Fibroblast of skin of back (primary cell): Measurements from ENCODE around the gene RET.

Experiments
- DNase-seq: peaks from one replicate; pipeline ENCODE4 v3.0.0-alpha.2; 2013

RET gene

DNA sequence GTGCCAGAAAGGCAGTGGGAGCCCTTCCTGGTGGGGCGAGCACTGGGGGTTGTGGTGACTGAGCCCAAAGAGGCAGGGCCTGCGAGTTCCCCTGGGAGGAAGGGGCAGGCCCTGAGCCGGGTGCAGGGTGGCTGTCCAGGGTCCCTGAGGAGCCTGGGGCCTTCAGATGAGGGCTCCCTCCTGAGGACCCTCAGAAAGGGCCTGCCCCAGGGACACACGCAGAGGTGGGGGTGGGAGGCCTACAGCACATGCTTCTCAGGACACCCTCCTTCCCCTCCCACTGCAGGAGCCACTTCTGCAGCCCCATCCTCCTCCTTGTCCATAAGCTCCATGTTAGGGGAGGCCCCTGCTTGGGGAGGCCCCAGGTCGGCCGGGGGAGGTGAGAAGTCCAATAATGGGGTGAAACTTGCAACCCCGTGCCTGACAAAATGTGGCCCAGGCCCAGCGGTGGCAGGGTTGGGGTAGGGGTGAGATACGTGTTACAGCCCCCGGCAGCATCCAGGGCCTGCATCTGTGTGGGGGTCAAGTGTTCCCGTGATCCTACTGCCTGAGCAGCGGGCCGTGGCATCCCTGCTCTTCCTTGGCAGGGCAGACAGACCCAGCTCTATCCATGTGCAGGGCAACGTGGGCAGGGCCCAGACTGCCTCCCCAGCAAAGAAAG, 31.8 kb upstream of the RET start:
- no peak for DNase-seq

DNA sequence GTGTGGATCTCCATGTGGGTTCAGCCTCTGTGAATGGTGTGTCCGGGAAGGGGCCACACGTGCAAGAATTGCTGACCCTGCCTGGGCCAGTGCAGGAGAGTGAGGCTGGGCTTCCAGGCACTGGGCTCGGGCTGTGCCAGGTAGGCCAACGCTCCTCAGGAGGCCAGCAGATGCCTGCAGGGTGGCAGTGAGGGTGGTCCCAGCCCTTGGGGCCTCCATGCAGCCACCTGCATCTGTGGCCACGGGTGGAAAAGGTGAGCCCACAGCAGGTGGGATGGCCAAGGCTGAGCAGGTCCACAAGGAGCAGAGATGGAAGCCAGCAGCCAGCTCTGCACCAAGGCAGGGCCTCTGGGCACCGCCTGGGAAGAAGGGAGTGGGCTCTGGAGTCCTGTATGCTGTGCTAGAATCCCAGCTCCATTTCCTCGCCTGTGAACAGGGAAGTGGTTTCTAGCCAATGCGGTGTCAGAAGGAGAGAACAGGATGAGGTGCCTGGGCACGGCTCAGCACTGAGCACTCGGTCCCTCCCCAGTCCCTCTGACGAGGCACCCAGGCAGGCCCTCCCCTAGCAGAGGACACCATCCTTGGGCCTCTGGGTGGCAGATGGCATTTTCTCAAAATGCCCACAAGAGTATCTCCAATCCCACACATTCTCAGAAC, 31.1 kb upstream of the RET start:
- no peak for DNase-seq

DNA sequence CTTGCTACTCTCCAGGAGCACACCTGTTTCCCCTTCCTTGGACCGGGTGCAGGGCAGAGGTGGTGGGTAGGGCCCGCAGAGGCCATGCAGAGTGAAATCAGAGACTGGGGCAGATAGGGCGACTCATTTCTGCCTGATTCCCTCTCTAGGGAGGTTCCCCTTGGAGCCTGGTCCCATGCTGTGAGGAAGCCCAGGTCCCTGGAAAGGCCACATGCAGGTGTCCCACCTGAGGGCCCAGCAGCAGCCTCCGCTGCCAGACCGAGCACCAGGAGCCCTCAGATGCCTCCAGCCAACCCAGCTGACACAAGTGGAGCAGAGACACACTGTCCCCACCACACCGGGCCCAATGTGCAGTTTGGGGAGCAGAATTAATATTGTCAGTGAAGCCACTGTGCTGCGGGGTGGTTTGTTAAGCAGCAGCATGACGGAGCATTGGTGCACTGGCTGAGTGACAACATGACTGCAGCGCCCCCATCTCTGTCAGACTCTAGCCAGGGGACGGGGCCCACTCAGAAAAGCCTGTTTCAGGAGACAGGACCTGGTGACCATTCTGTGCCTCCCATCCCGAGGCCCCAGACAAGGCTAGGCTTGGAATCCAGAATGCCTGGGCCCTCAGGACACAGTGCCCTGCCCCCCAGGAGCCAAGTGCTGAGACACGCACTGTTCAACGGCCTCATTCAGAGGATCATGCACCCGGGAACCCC, 30.4 kb upstream of the RET start:
- no peak for DNase-seq

DNA sequence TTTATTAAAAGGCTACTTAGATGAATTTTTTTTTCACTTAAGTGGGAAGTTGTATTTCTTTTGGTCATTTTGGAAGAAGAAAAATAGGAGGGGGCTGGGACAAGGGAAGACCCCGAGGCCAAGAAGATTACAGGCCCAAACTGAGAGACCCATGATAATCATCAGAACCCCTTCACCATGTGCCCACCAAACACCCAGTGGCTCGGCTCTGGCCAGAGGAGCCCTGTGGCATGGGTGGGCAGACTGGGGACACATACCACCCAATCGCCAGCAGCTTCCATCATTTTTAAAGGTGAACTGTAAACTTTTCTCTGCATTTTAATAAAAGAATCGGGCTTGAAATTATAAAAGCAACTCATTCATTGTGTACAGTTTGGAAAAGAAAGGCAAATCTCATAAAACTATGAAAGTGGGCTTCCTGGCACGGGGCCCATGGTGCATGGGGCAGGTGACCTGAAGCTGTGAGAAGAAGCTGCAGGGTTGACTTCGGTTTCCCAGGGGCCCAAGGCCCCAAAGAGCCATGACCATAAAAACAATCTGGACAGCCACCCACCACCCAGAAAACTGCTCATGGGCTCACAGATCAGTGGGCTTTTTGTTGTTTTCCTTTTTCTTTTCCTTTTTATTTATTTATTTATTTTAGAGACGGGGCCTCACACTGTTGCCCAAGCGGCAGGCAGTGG, 29.4 kb upstream of the RET start:
- no peak for DNase-seq

DNA sequence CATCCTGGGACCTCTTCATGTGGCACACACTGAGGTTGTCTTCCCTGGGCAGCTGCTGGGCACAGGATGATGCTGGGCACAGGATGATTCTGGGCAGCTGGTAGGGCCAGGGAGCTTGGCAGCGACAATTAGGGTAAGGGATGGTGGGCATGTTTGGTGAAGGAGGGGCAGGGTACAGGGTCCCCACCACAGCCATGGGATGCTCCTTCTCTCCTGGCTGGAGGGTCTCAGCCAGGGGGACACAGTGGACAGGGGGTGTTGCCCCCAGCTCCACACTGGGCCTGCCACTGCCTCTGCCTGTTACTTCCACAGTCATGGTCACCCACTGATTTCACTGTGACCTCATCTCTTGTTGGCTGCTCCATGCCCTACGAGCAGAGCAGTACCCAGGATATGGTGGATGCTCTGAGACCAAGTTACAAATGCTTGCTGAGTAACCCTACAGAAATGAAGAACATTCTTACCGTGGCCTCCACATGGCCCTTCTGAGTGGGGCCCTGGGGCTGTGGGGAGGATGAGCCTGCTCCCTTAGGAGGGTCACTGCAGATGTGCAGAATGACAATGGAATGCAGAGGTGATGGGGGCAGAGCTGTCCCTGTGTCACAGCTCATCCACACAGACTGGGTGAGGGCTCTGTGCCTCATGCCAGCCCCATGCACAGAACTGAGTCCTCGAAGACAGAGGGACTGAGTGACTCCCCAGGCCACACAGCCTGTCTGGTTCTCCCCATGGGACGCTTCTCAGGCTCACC, 28.4 kb upstream of the RET start:
- peak; percentile 57 for DNase-seq

DNA sequence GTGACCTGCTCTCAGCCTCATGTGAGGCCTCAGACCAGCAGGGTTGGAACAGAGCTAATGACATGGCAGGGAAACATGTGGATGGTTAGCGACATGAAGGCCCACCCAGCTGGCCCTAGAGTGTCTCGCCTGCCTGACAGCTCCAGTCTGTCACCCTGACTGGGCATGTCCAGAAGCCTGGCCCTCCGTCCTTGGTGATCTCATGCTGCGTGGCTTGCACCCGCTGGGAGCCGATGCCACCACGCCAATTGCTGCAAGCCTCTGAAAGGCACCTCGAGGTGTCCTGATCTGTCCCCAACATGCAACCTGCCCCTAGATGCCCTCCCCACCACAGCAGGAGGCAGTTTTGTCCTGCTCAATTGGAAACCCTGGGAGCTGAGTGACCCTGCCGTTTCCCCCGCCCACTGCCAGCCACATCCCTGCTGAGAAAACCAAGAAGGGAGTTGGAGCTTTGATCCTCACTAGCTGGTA, 27.8 kb upstream of the RET start:
- no peak for DNase-seq

DNA sequence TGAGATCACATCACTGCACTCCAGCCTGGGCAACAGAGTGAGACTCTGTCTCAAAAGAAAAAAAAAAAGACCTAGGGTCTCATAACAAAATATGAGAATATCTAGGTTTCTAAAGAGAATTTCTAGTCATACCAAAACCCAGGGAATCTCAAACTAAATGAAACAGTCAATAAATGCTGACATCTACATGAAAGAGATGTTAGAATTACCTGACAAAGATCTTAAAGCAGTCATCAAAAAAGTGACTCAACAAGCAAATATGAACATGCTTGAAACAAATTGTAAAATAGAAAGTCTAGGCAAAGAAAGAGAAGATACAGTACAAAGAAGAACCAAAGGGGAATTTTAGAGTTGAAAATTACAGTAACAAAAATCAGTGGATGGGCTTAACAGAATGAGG, 26.9 kb upstream of the RET start:
- no peak for DNase-seq

DNA sequence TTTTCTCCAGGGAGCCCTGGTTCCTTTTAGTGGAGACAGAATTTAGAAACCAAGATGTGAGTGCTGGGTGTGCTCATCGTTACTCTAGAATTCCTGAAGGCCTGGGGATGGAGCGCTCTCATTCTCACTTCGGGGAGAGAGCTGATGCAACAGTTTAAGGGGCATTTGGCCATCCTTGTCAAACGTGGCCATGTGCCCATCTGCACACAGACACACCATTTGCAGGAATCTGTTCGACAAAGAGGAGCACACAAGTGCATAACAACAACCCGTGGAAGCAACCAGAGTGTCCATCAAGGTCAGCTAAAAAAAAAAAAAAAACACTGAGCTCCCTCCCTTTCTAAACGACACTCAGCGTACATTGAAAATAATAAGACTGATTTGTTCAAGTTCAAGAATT, 23.0 kb upstream of the RET start:
- no peak for DNase-seq

DNA sequence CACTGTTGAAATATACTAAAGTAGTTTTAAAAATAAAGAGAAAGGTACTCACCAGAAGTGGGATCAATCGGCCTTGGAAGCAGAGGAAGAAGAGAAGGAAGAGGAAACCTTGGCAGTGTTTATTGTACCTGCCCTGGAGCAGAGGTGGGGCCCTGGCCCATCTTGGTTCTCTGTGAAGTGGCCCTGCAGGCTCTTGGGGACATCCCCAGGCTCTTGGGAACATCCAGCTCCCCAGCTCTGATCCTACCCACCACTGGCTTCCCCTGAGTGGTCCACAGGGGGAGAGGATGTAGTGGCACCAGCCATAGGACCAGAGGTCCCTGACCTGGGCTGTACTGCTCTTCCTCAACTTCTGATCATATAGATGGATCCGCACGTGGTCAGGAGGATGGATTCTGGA, 22.3 kb upstream of the RET start:
- DNase-seq, result no peak

DNA sequence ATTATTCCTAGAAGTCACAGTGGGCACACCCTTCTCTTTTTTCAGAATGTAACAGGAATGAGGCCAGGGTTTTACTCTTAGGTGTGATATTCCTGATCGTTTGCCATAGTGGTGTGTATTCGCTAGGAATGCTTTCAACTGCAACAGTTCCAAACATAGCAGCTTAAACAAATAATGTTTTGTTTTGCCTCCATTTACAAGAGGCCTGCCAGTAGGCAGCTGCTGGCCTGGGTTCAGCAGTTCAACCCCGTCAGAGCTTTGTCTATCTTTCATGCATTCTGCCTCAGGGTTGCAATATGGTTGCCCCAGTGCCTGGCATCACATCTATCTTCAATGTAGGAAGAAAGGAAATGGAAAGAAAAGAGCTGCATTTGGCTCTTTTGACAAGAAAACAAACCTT, 21.7 kb upstream of the RET start:
- no peak for DNase-seq

DNA sequence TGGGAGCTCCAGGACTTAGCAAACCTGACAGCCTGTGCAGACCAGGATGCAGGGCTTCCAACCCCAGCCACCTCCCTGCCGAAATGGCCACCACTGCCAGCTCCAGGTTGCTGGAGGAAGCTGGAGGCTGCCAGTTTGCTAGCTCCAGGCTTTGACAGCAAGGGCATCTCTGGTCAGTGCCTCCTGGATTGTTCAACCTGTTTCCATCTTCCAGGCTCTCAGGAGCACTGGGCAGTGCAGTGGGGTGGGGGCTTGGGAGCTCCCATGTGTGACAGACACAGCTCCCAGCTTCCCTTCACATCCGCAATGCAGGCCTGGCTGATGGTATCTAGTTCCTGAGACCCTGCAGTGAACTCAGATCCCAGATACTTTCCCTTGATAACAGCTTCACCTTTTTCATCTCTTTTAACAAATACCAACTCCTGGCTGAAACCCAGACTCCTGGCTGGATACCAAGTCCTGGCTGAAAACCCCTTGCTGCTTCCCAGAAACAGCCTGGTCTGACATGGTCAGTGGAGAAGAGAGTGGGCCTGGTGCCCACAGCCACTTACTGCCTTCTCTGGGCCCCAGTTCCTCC, 20.8 kb upstream of the RET start:
- no peak for DNase-seq

DNA sequence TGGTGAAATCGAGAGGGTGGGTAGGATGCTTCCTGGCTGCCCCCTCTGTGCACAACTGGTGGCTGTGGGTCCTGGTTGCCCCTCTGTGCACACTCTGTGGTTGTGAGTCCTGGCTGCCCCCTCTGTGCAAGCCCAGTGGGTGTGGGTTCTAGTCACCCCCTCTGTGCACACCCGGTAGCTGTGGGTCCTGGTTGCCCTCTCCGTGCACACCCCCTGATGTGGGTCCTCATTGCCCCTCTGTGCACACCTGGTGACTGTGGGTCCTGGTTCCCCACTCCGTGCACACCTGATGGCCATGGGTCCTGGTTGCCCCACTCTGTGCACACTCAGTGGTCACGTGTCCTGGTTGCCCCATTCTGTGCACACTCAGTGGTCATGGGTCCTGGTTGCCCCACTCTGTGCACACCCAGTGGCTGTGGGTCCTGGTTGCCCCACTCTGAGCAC, 20.3 kb upstream of the RET start:
- no peak for DNase-seq

DNA sequence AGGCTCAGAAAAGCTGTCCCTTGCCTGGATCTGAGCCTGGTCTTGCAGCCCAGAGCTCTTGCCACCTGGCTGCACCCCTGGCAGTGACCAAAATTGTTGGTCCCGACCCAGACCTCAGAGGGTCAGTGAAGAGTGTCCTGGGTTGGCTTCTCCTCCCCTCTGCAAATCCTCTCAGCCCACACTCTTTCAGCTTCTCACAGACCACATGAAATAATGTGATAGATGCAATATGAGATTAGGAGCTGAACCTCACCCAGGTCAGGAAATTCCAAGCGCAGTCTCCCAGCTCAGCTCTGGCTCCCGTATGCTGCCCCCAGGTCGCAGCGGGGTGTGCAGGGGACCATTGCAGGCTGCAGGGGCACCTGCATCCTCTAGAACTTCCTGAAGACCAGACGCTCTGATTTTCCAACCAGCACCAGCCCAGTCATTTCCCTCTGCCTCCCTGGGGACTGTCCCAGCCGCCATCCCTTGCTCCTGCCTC, 19.6 kb upstream of the RET start:
- no peak for DNase-seq

DNA sequence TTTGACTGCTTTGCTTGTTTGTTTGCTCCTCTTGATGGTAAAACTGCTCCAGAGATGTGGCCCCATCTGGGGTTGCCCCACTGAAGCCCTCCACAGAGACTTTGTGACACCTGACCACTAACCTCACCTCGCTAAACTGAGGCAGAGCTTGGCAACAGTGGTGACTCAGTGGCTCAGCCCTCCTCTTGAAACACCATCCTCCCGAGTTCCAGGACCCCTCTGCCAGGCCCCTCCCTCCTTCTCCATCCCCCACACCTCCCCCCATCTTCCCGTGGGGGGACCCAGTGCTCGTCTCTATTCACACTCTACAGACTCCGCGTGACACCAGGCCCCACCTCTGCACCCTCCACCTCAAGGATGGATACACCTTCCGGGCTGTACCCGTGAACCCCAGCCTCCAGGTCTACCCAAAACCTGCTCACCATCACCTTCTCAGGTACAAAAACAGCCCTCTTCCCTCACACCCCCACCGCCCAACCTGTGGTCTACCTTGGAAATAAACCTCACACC, 19.0 kb upstream of the RET start:
- no peak for DNase-seq

DNA sequence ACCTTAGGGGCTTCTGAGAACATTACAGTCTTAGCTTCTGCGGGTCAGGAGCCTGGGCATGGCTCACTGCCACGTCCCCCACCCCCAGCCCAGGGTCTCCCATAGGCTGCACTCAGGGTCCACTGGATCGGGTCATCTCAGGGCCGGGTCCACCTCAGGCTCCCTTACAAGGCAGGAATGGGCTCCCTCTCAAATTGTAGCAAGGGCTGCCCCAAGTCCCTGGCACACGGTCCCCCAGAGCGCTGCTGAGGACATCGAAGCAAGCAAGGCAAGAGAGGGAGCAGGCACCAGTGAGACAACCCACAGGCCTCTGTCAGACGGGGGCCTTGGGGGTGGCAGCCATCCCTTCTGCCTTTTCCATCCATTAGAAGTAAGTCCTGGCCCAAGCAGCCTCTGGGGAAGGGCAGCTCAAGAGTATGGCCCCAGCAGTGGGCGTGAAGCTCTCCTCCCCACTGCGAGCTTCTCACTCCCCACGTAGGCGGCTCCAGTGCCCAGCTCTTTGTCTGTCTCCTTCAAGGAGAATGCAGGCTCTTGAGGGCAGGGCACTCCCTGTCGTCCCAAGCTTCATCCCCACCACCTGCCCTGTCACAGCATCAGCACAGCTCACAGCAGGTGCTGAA, 18.0 kb upstream of the RET start:
- no peak for DNase-seq

DNA sequence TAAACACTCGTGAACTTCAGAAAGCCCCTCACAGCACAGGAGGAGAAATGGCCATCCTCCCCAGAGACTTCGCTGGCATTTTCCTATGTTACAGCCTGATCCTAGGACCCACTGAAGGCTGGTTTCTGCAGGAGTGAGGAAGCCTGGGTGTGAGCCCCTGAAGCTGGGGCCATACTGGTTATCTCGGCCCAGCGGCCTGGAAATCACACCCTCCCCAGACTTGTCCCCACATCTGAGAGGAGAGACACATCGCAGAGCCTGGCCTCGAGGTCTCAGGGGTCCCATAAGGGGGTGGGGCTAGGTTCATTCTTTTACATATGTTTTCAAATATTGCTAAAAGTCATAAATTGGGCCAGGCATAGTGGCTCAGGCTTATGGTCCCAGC, 17.5 kb upstream of the RET start:
- no peak for DNase-seq

DNA sequence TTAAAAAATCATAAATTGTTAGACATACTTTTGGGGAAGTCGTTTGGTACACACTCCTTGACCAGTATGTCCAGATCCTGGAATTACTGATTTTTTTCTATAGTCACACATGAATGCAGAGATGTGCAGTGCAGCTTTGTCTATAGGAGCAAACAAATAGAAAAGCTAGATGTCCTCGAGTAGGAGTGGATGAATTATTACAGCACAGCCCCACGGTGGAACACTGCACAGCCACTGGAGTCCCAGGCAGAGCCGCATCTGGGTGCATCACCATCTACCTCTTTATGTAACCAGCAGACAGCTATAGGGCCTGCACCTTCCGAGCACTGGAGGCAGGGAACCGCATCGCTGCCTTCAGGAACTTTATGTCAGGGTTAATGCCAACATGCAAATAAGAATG, 17.0 kb upstream of the RET start:
- no peak for DNase-seq

DNA sequence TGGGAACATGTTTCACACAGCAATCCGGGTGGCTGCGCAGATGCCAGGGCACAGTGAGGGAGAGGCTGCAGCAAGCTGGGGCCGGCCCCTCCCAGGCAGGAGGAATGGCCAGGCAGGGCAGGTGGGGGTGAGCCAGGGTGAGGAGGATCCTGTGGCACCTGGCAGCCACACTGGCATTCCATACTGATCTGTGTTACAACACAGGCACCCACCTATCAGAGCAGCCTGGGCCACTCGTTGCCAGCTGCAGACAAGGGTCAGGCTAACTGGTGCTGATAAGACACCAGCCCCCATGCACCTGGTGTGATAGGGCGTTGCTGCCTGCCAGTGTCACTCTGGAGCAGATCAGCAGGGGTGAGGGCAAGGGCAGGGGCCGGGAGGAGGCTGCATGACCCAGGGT, 16.6 kb upstream of the RET start:
- DNase-seq, result no peak

DNA sequence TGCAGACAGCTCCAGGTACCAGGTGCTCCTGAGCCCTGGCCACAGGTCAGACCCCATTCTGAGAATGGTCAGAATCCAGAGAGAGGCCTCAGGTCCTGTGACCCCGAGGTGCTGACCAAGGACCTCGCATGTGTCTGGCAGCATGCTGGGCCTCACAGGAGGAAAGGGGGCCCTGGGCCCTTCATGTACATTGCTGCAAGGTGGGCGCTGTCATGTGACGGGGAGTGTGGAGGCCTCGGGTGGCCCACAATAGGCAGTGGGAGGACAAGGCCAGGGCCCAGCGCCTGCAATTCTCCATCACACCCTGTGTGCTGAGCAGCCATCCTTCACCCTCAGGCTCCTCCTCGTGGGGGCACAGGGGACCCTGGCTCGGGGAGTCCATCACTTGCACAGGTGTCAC, 15.5 kb upstream of the RET start:
- DNase-seq, result no peak

DNA sequence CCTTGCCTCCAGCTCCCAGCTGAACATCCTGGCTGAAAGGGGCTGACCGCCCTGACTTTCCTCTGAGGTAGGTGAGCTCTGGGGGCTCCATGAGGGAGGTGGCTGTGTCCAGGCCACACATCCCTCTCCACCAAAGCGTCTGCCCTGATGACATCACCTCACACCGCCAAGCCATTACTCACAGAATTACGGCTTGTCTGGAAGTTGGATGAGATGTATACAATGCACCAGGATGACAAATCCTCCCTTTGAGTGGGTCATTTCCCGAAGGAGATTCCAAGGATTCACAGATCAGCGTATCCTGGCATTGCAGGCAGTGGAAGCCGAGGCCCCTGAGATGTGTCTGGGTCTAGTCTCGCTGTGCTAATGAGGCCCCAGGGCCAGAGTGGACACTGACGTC, 15.1 kb upstream of the RET start:
- peak; percentile 14 for DNase-seq

DNA sequence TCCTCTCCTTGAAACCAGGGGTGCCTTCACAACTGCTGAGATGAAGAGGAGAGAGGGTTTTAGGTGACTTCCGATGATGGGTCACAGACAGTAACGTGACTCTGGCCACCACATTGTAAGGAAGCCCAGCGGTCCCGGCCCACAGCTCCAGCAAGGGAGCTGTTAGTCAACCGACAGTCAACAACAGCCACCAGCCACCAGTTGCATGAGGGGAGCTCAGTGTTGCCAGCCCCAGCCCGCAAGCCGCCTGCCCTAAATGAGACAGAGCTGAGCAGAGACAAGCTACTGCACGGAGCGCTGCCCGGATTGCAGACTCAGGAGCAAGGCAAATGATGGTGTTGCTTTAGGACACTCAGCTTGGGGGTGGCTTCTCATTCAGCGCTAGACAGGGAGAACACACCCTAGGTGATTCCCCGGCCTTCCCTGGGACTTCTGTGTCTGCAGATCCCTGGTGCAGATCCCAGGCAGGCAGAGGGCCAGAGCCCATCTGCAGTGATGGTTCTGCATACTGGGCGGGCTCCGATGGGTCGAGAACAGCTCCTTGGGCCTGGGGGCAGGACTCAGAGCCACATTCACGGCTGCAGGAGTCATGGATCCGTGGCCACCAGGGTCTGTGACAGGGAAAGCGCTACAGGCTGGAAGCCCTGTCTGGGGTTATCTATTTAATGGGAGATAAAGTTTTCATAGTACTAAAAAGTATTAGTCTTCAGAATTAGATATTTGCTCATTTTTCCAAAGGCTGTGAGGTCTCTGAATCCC, 14.3 kb upstream of the RET start:
- DNase-seq, result no peak
